GM12891 (cell line): ENCODE data around the gene PDS5A.

Experiments
- PAX5 ChIP-seq: IDR thresholded peaks from 2 replicates; pipeline ENCODE4 v1.6.1; 2011; ENCODE audit warnings: low read length, moderate library complexity, mild to moderate bottlenecking; ENCODE audit not compliant: insufficient read depth, severe bottlenecking
- POLR2A ChIP-seq: IDR thresholded peaks from 2 replicates; pipeline ENCODE4 v1.6.1; 2011; ENCODE audit warnings: low read depth, low read length, control low read depth
- POLR2AphosphoS5 ChIP-seq: IDR thresholded peaks from 2 replicates; pipeline ENCODE4 v1.6.1; 2011; ENCODE audit warnings: low read depth, low read length, control low read depth
- SPI1 ChIP-seq: IDR thresholded peaks from 2 replicates; pipeline ENCODE4 v1.6.1; 2011; ENCODE audit warnings: low read depth, low read length, control low read depth
- TAF1 ChIP-seq: IDR thresholded peaks from 2 replicates; pipeline ENCODE4 v1.6.1; 2011; ENCODE audit warnings: low read depth, low read length, control low read depth

DNA sequence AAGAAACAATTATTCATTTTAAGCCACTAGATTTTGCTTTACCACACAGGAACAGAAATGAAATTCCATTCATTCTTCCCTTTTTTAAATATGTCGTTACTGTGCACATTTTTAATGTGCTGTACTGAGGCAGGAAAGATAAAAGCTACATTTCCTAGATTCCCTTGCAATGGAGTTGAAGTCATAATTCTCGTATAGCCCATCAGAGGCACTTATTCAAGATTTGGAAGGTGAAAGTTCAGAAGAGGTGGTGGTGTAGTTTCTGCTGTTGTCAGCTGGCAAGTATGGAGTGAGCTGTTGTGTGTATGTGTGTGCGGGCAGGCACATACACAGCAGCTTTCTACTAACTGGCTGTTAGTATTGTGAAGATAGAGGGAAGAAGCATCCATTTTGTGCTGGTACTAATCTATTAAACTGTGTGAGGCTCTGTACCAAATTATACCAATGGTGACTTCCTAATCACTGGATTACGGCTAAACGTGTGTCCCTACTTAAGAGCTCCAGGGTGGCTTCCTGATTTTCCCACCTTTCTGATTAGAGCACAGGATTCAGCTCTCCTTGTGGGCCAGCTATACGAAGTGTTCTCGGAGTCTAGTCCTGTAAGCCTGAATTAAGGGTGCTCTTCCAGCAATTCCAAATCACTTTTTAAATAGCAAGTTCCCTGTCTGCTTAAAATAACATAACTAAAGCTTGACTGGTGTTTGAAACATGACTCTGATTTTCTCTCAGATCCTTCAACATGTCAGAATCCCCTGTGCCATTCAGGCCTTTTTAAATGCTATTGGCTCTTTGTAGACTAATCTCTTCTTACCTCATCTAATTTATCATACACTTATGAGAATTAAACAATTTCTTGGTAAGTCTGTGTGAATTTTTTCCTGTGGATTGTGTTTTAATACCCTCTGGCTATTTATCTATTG is 43.8 kb downstream of the PDS5A start:
- TF ChIP-seq POLR2A (no peak), SPI1 (no peak), POLR2AphosphoS5 (no peak), TAF1 (no peak), PAX5 (no peak)
